ENCODE data around the gene IL1B.
A peak's percentile ranks its signal among the peaks of the same experiment; 100 is the strongest.

IL1B gene

DNA sequence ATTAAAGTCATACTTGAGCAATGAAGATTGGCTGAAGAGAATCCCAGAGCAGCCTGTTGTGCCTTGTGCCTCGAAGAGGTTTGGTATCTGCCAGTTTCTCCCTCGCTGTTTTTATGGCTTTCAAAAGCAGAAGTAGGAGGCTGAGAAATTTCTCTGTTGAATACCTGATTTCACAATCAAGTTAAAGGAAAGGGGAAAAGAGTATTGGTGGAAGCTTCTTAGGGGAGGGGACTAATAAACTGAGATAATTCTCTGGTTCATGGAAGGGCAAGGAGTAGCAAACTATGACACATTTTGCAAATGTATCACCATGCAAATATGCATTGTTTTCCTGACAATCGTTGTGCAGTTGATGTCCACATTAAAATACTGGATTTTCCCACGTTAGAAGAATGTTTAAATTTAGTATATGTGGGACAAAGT, at the start of gene IL1B:
TSS of gene IL1B (minus strand) at position 85 of the 423 bp plus-strand sequence. CDS start 550 bp downstream, outside the sequence.
- no peak for TF ChIP-seq POLR2A (IDR thresholded peaks at IDR 0.05; ENCODE audit: low read depth, low read length)
- FAIRE-seq (peak; percentile 27), DNase-seq (ENCODE audit: insufficient read length, low spot score) (no peak)

DNA sequence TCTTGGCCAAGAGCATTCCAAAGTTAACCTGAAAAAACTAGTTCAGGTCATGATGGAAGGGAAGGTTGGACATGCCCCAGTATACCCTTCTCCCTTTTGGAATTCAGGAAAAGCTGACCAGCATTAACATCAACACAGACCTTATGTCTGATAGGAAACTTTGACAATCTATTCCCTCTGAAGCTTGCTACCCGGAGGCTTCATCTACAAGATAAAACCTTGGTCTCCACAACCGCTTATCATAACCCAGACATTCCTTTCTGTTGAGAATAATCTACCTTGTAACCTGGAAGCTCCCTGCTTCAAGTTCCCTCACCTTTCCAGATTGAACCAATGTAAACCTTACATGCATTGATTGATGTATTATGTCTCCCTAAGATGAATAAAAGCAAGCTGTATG, 49.7 kb upstream of the IL1B start:
- no peak for DNase-seq (ENCODE audit: insufficient read length, low spot score)
- no peak for TF ChIP-seq POLR2A (IDR thresholded peaks at IDR 0.05; ENCODE audit: low read depth, low read length)
- no peak for FAIRE-seq

GRCh38 chr2:112885506-112885902, 48.9 kb upstream of the IL1B start:
- no peak for FAIRE-seq
- DNase-seq (ENCODE audit: insufficient read length, low spot score), result no peak
- TF ChIP-seq POLR2A (IDR thresholded peaks at IDR 0.05; ENCODE audit: low read depth, low read length), result no peak

DNA sequence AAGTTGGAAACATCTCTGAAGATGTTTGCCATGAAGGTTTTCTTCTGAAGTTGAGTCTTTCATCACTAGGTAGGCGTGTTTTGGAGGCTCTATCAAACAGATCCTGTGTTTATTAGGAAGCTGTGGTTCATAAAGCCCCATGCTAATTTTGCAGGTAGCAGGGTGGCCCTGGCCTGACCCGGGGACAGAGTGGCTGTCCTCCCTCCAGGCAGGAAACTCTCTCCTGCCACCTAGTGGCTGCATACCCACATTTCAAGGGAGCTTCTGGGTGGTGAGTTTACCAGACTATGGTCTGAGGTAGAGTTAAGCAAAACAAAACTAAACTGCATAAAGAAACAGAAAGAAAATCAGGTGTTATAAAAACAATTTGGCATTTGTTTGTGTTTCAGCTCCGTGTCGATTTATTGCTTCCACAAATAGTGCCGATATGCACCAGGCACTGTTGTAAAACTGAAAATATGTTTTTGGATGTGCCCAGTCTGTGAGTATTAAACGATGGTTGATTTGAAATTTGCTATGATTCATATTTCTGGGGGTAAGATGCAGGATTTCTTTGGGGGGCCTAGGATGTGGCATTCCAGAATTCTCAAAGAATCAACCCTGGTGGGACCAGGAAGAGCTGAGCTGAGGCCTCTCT, 48.4 kb upstream of the IL1B start:
- no peak for TF ChIP-seq POLR2A (IDR thresholded peaks at IDR 0.05; ENCODE audit: low read depth, low read length)
- DNase-seq (ENCODE audit: insufficient read length, low spot score) (peak; percentile 66), FAIRE-seq (no peak)

DNA sequence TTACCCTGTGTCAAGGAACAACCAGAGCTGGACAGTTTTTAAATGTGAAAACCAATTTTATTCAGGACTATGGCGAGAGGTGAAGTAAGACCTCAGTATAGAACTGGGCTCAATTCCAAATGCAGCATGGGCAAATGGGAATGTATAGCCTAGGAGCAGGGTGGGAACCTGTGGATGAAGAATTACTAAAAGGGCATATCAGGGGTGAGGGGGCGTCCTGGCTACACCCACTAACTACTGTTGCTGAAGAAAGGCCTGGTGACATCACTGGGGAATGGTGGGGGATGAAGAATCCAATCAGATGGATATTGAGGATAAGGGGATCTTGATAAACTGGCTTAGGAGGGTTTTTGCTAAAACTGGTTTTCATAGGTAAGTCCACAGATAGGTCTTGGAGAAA, 47.1 kb upstream of the IL1B start:
- DNase-seq (ENCODE audit: insufficient read length, low spot score) (no peak), FAIRE-seq (no peak)
- no peak for TF ChIP-seq POLR2A (IDR thresholded peaks at IDR 0.05; ENCODE audit: low read depth, low read length)

GRCh38 chr2:112881217-112881985, 44.8 kb upstream of the IL1B start:
- TF ChIP-seq POLR2A (IDR thresholded peaks at IDR 0.05; ENCODE audit: low read depth, low read length), result no peak
- FAIRE-seq, result peak; percentile 82
- peak; percentile 45 for DNase-seq (ENCODE audit: insufficient read length, low spot score)

GRCh38 chr2:112880696-112881095, 44.1 kb upstream of the IL1B start:
- DNase-seq (ENCODE audit: insufficient read length, low spot score) (no peak), FAIRE-seq (no peak)
- TF ChIP-seq POLR2A (IDR thresholded peaks at IDR 0.05; ENCODE audit: low read depth, low read length), result no peak

GRCh38 chr2:112880091-112880531, 43.5 kb upstream of the IL1B start:
- DNase-seq (ENCODE audit: insufficient read length, low spot score) (no peak), FAIRE-seq (no peak)
- no peak for TF ChIP-seq POLR2A (IDR thresholded peaks at IDR 0.05; ENCODE audit: low read depth, low read length)

DNA sequence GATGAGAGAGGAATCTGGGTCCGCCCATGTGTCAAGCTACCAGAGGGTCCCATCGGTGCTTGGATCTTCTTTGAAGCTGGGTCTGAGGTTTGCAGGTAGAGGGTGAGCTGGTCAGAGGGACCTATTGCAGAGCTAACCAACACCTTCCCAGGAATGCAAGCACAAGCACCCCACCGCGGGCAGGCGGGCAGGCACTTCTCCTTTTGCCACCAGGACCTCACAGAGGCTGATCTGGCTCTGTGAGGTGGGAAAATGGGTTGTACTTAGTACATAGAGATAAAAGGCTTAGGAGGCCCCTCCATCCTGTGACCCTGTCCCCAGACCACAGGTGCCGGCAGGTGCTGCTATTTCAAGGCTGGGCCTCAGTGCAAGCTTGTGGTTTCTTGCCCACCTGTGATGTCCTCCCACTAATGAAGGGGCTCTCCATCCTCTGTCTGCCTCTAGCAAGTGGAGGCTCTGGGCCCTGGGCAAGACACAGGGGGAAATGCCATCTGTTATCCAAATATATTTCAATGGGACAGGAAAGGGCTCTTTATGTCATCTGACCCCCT, 43.0 kb upstream of the IL1B start:
- no peak for DNase-seq (ENCODE audit: insufficient read length, low spot score)
- FAIRE-seq, result no peak
- TF ChIP-seq POLR2A (IDR thresholded peaks at IDR 0.05; ENCODE audit: low read depth, low read length), result no peak

GRCh38 chr2:112877423-112877822, 40.8 kb upstream of the IL1B start:
- DNase-seq (ENCODE audit: insufficient read length, low spot score) (no peak), FAIRE-seq (no peak)
- no peak for TF ChIP-seq POLR2A (IDR thresholded peaks at IDR 0.05; ENCODE audit: low read depth, low read length)

DNA sequence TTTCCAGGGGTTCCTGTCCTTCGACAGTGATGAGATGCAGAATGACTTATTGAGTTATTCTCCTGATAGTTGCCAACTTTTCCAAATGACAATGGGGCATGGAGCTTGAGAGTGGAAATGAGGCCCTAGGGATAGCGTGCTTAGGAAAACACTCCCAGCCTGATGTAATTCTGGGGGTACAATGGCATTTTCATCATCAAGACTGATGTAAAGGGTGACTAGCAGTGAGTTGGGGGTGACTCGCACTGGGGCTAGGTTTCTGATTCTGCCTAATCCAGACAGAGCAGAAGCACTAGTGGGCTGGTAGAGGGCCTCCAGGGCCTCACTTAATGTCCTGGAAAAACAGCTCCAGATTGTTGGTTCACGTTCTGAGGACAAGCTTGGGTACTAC, 40.4 kb upstream of the IL1B start:
- DNase-seq (ENCODE audit: insufficient read length, low spot score), result no peak
- TF ChIP-seq POLR2A (IDR thresholded peaks at IDR 0.05; ENCODE audit: low read depth, low read length), result no peak
- no peak for FAIRE-seq

DNA sequence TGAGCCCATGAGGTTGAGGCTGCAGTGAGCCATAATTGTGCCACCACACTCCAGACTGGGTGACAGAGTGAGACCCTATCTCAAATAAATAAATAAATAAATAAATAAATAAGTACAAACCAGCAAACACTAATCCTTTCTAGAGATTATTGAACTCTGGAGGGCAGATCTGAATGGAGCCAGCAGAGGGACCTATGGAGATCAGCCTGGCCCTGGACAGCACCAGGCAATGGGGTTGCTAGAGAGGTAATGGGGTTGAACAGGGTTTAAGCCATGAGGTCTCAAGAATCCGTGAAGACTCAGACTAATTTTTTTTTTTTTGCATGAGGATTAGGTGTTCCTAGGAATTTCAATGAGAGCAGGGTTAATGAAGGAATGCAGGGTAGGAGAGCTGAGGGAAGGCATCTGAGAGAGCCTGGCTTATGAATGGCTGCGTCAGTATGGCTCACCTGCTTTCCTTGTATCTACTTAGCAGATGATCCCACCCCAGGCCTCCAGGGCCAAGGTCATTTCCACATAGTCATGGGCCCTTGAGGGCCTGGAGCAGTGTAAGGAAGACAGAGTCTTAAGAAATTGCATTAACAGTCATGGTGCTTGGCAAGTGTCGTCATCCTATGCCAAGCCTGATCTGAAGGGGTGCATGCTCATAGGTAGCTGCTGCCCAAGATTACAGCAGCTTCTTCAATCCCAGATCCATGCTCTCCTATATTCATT, 39.8 kb upstream of the IL1B start:
- no peak for DNase-seq (ENCODE audit: insufficient read length, low spot score)
- no peak for FAIRE-seq
- no peak for TF ChIP-seq POLR2A (IDR thresholded peaks at IDR 0.05; ENCODE audit: low read depth, low read length)

DNA sequence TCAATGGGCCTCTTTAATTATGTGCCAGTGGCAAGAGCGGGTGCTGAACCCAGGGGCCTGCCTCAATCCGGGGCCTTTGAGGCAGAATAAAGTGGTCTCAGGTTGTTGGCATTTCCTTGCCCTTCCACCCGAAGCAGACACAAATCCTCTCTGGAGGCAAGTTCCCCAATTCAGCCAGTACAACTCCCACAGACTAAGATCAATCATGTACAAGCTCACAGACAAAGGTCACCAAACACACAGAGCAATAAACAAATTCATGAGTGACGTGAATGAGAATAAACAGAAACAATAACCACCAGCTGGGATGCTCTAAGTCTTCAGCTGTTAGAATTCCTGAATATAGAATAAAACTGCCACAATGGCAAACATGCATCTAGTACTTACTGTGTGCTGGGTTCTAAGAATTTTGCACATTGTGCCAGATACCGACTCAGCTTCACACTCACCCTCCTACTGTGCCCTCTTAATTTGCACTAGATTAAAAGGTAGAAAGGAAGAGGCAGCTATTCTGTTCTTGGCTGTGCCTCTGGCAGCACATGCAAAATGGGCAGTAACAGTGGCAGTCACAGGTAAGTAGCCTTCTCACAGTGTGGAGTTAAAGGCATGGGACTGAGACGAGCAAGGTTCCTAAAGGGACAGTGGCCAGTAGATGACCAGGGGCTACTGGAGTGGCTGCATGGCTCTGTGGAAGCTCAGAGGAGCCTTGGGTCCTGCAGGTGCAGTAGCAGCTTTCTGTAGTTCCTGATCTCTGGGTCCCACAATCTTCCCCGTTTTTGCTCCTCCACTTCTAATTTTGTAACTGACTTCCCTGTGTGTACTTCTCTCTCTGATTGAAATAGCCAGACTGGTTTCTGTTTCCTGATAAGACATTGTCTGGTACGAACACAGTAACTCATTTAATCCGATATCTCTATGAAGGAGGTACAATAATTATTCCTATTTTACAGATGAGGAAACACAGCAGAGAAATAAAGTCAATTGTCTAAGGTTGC, 34.6 kb upstream of the IL1B start:
- FAIRE-seq, result no peak
- no peak for DNase-seq (ENCODE audit: insufficient read length, low spot score)
- no peak for TF ChIP-seq POLR2A (IDR thresholded peaks at IDR 0.05; ENCODE audit: low read depth, low read length)

Data from H54 (cell line).